ENCODE data around the gene RAPGEF1. TPM values are rescaled to one million over a fixed set of nuclear protein-coding genes. Genes with fewer than 3 reads are reported as not detected.

The RAPGEF1 gene
- total RNA-seq, 1 donor from 2014 or later, result 58.1 TPM

- DNase-seq, result no peak
Observed at GRCh38 chr9:131529597-131530545, 210.0 kb downstream of the RAPGEF1 start.

GRCh38 chr9:131528886-131529505, 210.9 kb downstream of the RAPGEF1 start:
- DNase-seq, result no peak

GRCh38 chr9:131528186-131528585, 211.7 kb downstream of the RAPGEF1 start:
- no peak for DNase-seq

Small RNAs within 50 kb of the gene (small RNA-seq; reads per million reads assigned to genes)
- not detected for gene EIF4A1P3 (ENCODE audit: low replicate concordance)
- gene RF00272 (ENCODE audit: low replicate concordance), result not detected
- not detected for gene RN7SL328P (ENCODE audit: low replicate concordance)

Other genes starting within 250 kb of the RAPGEF1 start
- gene POMT1, start 237.2 kb downstream of the RAPGEF1 start, total RNA-seq, result 27.4 TPM
- 19.6 TPM for gene UCK1, start 208.8 kb downstream of the RAPGEF1 start, total RNA-seq
- gene PRRT1B, start 194.6 kb downstream of the RAPGEF1 start, total RNA-seq, result not detected